Medulla oblongata (tissue), 1 donor: ENCODE results near the gene SIGLEC8.
"Not testable (repeated sequence)": the region's sequence is repeated elsewhere in the genome, so short reads cannot be mapped to it uniquely, and the experiment has no call there.

ENCODE experiments used
- DNase-seq: peaks from one replicate; pipeline ENCODE4 v3.0.0-alpha.2; 2015; ENCODE audit errors: extremely low spot score

The SIGLEC8 gene

GRCh38 chr19:51458051-51458645 is at the start of gene SIGLEC8:
SIGLEC8 (minus strand) TSS chr19:51458454; CDS start chr19:51458387, 67 bp downstream.
- peak; percentile 43 for DNase-seq

- no peak for DNase-seq
These were observed 49.4 kb upstream of the SIGLEC8 start for GRCh38 chr19:51507640-51508058.

GRCh38 chr19:51507192-51507591 is 48.9 kb upstream of the SIGLEC8 start:
- no peak for DNase-seq

- no peak for DNase-seq
These were observed 47.6 kb upstream of the SIGLEC8 start for GRCh38 chr19:51505904-51506303.

GRCh38 chr19:51503896-51504295 is 45.6 kb upstream of the SIGLEC8 start:
- DNase-seq = no peak

GRCh38 chr19:51503286-51503817 is 45.1 kb upstream of the SIGLEC8 start:
- DNase-seq = peak; percentile 3

- peak; percentile 59 for DNase-seq
These were observed 43.5 kb upstream of the SIGLEC8 start, which contains the start of gene SIGLEC12 for GRCh38 chr19:51501594-51502263. SIGLEC12 (minus strand) TSS chr19:51501800; CDS start chr19:51501733, 67 bp downstream.

- DNase-seq = not testable (repeated sequence)
These were observed 42.7 kb upstream of the SIGLEC8 start for GRCh38 chr19:51500931-51501330.

- DNase-seq = no peak
These were observed 39.4 kb upstream of the SIGLEC8 start for GRCh38 chr19:51497666-51498065.

GRCh38 chr19:51493776-51494175 is 35.5 kb upstream of the SIGLEC8 start:
- peak; percentile 23 for DNase-seq

GRCh38 chr19:51491586-51491985 is 33.3 kb upstream of the SIGLEC8 start:
- no peak for DNase-seq

- no peak for DNase-seq
These were observed 32.4 kb upstream of the SIGLEC8 start for GRCh38 chr19:51490676-51491075.

GRCh38 chr19:51489113-51489512 is 30.9 kb upstream of the SIGLEC8 start:
- DNase-seq = no peak

- DNase-seq = no peak
These were observed 30.2 kb upstream of the SIGLEC8 start for GRCh38 chr19:51488491-51488890.

- DNase-seq = no peak
These were observed 27.9 kb upstream of the SIGLEC8 start for GRCh38 chr19:51485960-51486660.

- DNase-seq = no peak
These were observed 22.3 kb upstream of the SIGLEC8 start for GRCh38 chr19:51480590-51480989.

GRCh38 chr19:51479531-51480331 is 21.5 kb upstream of the SIGLEC8 start:
- DNase-seq = no peak

- DNase-seq = no peak
These were observed 20.4 kb upstream of the SIGLEC8 start, which contains the start of gene CEACAM18 for GRCh38 chr19:51478381-51479234. CEACAM18 (plus strand) TSS chr19:51478539.

GRCh38 chr19:51477344-51477743 is 19.1 kb upstream of the SIGLEC8 start:
- no peak for DNase-seq

- DNase-seq = no peak
These were observed 17.9 kb upstream of the SIGLEC8 start for GRCh38 chr19:51476164-51476563.
